GM21619 (cell line): ENCODE measurements around the gene TUBB2A.

Experiments
- ATAC-seq: cut with Tn5 transposase; IDR thresholded peaks from one replicate; pipeline ENCODE4 v1.9.1; 2021; ENCODE audit not compliant: unreplicated experiment

The TUBB2A gene

DNA sequence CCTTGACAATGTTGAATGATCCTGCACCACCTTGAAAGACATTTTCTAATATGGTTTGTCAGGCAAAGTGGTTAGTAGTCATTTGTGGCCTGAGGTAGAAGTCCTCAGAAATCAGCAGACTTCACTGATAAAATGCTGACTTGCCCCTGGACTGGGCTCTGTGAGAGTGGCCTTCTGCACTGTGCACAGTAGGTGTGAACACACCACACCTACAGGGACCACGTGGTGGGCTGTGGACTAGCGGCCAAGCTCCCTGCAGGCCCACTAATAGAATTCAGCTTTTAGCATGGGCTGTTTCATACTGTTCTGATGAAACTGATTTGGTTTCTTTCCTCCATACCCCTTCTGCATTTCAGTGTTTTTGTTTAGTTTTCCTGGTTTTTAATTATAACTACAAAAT lies 31.5 kb downstream of the TUBB2A start:
- ATAC-seq, result no peak

DNA sequence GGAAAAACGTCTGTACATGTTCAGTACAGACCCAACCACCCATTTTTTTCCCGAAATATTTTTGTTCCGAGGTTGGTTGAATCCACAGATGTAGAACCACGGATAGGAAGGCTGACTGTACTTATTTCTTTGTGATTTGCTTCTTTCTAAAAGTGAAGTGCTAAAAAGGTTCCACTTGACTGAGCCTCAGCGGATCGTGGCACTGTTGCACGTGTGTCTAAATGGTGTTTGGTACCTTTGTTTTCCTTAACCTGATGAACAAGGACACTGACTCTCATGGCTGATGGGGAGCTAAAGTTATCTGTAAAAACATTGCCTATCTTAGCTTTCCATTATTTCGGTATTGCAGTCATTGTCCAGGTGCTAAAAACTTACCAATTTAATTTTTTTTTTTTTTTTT lies 32.7 kb downstream of the TUBB2A start:
- no peak for ATAC-seq

DNA sequence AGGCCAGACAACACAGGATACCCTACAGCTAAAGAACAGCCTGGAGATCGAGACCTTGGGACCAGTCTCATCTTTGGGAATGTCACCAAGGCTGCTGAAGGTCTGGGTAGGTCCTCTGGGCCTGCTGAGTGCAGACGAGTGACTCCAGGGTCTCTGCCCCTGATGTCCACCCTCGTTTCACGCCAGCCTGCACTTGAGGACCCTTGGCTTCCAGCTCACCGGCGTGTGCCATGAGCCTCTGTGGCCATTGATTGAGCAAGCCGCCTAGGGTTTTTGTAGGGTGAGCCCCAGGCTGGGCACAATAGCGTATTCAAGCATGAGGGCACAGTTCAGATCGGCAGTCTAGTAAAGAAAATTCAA lies 34.5 kb downstream of the TUBB2A start:
- no peak for ATAC-seq

DNA sequence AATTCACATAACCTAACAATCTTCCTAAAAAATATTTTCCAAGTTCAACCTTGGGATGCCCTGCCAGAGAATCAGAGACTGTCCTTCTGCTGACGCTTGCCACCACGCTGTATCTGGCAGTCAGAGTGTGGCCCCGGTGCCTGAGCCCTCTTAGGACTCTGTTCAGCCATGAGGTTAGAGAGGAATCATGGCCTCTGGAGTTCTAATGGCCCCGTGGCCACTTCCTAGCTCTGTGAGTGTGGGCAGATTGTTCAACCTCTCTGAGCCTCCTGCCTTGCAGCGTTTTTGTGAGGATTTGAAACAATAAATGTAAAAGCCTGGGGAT lies 36.6 kb downstream of the TUBB2A start:
- no peak for ATAC-seq

DNA sequence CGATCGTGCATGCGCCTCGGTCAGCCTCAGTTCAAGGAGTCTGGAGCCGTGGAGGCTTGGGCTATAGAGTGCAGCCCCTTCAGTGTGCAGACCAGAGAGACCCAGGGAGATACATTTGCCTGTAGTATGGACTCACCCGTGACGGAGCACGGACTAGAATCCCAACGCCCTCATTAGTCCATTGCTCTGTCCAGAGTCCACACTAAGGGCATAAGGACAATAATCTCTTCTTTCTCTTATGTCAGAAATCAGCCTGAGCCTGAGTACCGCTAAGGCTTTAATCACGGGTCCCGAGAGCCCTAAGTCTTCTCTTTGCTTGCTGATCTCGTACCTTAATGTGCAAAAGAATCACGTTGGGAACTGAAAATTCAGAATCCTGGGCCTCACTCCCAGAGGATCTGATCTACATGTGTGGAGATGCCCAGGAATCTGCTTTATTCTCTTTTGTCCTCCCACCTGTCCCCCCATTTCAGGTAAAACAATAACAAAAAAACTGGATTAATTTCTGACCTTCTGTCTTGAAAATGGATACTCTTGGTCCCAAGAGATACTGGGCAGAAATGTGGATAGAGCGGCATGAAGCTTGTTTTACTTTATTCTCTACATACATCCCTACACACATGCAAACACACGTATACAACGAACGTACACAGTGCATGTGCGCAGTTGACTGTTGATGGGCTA lies 38.2 kb downstream of the TUBB2A start:
- ATAC-seq, result peak; percentile 37

- peak; percentile 90 for ATAC-seq
Observed at GRCh38 chr6:3118353-3119039, 38.8 kb downstream of the TUBB2A start, which contains the start of gene BPHL. TSS of gene BPHL (plus strand) at chr6:3118711. CDS start at chr6:3118741, 30 bp downstream.

DNA sequence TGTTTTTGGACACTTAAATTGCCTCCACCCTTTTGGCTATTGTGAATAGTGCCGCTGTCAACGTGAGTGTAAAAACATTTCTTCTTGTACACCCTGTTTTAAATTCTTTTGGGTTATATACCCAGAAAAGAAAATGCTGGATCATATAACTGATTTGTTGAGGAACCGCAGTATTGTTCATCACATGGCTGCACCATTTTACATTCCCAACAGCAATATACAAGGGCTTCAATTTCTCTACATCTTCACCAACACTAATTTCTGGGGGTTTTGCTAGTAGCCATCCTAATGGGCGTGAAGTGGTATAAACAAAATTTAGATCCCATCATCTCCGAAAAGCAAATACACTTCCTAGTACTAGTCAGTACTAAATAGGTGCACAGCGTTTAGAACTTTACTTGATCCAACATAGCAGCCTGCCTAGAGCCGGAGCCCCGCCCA lies 39.4 kb downstream of the TUBB2A start:
- ATAC-seq, result no peak

DNA sequence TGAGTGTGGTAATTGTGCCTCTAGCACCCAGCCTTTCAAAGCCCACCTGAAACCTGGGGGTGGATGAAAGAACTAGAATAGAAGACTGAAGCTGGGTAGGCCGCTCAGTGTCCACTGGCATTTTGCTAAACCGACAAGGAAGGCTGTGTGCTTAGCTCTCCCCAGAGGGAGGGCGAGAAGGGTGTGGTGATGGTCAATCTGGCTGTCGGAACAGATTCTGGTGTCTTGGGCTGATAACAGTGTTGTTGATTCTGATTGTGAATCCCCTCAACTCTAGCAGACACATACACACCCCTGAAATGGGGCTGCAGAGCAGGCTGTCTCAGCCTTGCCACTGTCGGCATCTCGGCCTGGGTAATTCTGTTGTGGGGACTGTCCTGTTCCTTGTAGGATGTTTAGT lies 43.0 kb downstream of the TUBB2A start:
- no peak for ATAC-seq

GRCh38 chr6:3109761-3110160 lies 47.6 kb downstream of the TUBB2A start:
- no peak for ATAC-seq

- no peak for ATAC-seq
Observed at GRCh38 chr6:3108746-3109414, 48.5 kb downstream of the TUBB2A start.
